ENCODE data around the gene CDC42EP4. TPM values are rescaled to one million over a fixed set of nuclear protein-coding genes. Genes with fewer than 3 reads are reported as not detected.

CDC42EP4 gene
- total and polyA plus RNA-seq, 10 of the 15 experiments (the other 5 are each of a cell fraction or from before 2014, with no cell fraction given): 0.05 to 7.1 (median 2.7) TPM

GRCh38 chr17:73291260-73291801 is 20.5 kb downstream of the CDC42EP4 start (continued):
- TF ChIP-seq, protein P1, sequence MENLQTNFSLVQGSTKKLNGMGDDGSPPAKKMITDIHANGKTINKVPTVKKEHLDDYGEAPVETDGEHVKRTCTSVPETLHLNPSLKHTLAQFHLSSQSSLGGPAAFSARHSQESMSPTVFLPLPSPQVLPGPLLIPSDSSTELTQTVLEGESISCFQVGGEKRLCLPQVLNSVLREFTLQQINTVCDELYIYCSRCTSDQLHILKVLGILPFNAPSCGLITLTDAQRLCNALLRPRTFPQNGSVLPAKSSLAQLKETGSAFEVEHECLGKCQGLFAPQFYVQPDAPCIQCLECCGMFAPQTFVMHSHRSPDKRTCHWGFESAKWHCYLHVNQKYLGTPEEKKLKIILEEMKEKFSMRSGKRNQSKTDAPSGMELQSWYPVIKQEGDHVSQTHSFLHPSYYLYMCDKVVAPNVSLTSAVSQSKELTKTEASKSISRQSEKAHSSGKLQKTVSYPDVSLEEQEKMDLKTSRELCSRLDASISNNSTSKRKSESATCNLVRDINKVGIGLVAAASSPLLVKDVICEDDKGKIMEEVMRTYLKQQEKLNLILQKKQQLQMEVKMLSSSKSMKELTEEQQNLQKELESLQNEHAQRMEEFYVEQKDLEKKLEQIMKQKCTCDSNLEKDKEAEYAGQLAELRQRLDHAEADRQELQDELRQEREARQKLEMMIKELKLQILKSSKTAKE (IDR thresholded peaks at IDR 0.05; ENCODE audit: low read depth, poor library complexity, severe bottlenecking): no peak
- TF ChIP-seq CREM (IDR thresholded peaks at IDR 0.05; ENCODE audit: low read depth) (no peak), CUX1 (IDR thresholded peaks at IDR 0.05; ENCODE audit: insufficient replicate concordance, low read depth, low read length) (no peak), MLLT1 (IDR thresholded peaks at IDR 0.05) (peak; percentile 65; the same call in 1 of the 2 replicates), KAT2A (conservative IDR thresholded peaks at IDR 0.05; ENCODE audit: control insufficient read depth, low read depth, low read length) (no peak), SMAD1 (IDR thresholded peaks at IDR 0.05; ENCODE audit: low read depth, partially characterized antibody) (no peak), CBX5 (IDR thresholded peaks at IDR 0.05; ENCODE audit: low read depth) (no peak), NFYB (IDR thresholded peaks at IDR 0.05; ENCODE audit: insufficient read depth, low read depth, low read length) (0 out of 2 replicates have a peak, but pooled peaks have one; percentile 28), PAX8 (IDR thresholded peaks at IDR 0.05) (no peak), ZBED1 (IDR thresholded peaks at IDR 0.05; ENCODE audit: borderline replicate concordance) (no peak), DPF2 (IDR thresholded peaks at IDR 0.05) (peak; percentile 70; the same call in 1 of the 2 replicates), SUZ12 (IDR thresholded peaks at IDR 0.05; ENCODE audit: unreplicated experiment) (no peak), NFYA (IDR thresholded peaks at IDR 0.05; ENCODE audit: borderline replicate concordance, low read depth, low read length) (no peak), HDGF (IDR thresholded peaks at IDR 0.05) (no peak), FOXK2 (IDR thresholded peaks at IDR 0.05) (no peak)
- TF ChIP-seq, protein P2, sequence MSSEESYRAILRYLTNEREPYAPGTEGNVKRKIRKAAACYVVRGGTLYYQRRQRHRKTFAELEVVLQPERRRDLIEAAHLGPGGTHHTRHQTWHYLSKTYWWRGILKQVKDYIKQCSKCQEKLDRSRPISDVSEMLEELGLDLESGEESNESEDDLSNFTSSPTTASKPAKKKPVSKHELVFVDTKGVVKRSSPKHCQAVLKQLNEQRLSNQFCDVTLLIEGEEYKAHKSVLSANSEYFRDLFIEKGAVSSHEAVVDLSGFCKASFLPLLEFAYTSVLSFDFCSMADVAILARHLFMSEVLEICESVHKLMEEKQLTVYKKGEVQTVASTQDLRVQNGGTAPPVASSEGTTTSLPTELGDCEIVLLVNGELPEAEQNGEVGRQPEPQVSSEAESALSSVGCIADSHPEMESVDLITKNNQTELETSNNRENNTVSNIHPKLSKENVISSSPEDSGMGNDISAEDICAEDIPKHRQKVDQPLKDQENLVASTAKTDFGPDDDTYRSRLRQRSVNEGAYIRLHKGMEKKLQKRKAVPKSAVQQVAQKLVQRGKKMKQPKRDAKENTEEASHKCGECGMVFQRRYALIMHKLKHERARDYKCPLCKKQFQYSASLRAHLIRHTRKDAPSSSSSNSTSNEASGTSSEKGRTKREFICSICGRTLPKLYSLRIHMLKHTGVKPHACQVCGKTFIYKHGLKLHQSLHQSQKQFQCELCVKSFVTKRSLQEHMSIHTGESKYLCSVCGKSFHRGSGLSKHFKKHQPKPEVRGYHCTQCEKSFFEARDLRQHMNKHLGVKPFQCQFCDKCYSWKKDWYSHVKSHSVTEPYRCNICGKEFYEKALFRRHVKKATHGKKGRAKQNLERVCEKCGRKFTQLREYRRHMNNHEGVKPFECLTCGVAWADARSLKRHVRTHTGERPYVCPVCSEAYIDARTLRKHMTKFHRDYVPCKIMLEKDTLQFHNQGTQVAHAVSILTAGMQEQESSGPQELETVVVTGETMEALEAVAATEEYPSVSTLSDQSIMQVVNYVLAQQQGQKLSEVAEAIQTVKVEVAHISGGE (CRISPR knock-in tag; IDR thresholded peaks at IDR 0.05): no peak

Data from GM12878 (cell line).